NCI-H1092 (cell line): Measurements from ENCODE around the gene SPHK2.
"Not testable (repeated sequence)": the region's sequence is repeated elsewhere in the genome, so short reads cannot be mapped to it uniquely, and the experiment has no call there.

Experiments
- DNase-seq: peaks from one replicate; lab custom pipeline; 2025; lab: John Stamatoyannopoulos, UW

Gene SPHK2

GRCh38 chr19:48660852-48661710 lies 41.8 kb downstream of the SPHK2 start:
- DNase-seq = peak; percentile 80

GRCh38 chr19:48661711-48662090 lies 42.4 kb downstream of the SPHK2 start:
- DNase-seq = no peak

- DNase-seq = no peak
Observed at GRCh38 chr19:48663667-48664066, 44.4 kb downstream of the SPHK2 start.

GRCh38 chr19:48664476-48664875 lies 45.2 kb downstream of the SPHK2 start:
- DNase-seq = no peak

GRCh38 chr19:48665786-48666185 lies 46.5 kb downstream of the SPHK2 start:
- no peak for DNase-seq

GRCh38 chr19:48668332-48668731 lies 49.0 kb downstream of the SPHK2 start:
- DNase-seq = no peak

- DNase-seq = no peak
Observed at GRCh38 chr19:48668761-48669160, 49.5 kb downstream of the SPHK2 start.

GRCh38 chr19:48669903-48670668 lies 50.8 kb downstream of the SPHK2 start:
- no peak for DNase-seq

- no peak for DNase-seq
Observed at GRCh38 chr19:48670699-48671445, 51.6 kb downstream of the SPHK2 start.

- DNase-seq = no peak
Observed at GRCh38 chr19:48671446-48671995, 52.2 kb downstream of the SPHK2 start.

- DNase-seq = no peak
Observed at GRCh38 chr19:48672994-48673393, 53.7 kb downstream of the SPHK2 start, which contains the start of gene NTN5. Gene NTN5, minus strand, starts transcription at chr19:48673017. Its CDS starts 2,031 bp downstream, at chr19:48670986.

GRCh38 chr19:48673436-48674100 lies 54.3 kb downstream of the SPHK2 start:
- no peak for DNase-seq

GRCh38 chr19:48674216-48674809 lies 55.0 kb downstream of the SPHK2 start:
- DNase-seq = no peak

- peak; percentile 46 for DNase-seq
Observed at GRCh38 chr19:48674921-48675824, 55.9 kb downstream of the SPHK2 start.

GRCh38 chr19:48676487-48676886 lies 57.2 kb downstream of the SPHK2 start:
- no peak for DNase-seq

- DNase-seq = no peak
Observed at GRCh38 chr19:48676887-48677286, 57.6 kb downstream of the SPHK2 start.

GRCh38 chr19:48678201-48678600 lies 58.9 kb downstream of the SPHK2 start:
- DNase-seq = no peak

- DNase-seq = not testable (repeated sequence)
Observed at GRCh38 chr19:48680006-48680405, 60.7 kb downstream of the SPHK2 start.
